Pancreas (tissue), 10 donors: ENCODE data around the gene PDE6C. TPM values are rescaled to one million over a fixed set of nuclear protein-coding genes. Genes with fewer than 3 reads are reported as not detected.

Experiments used
- ATAC-seq, 4 donors: fragments of 200-7000 bp; cut with Tn5 transposase; one replicate each; pipeline versions ENCODE4 v1.8.0 to v1.9.1; 2020; ENCODE audit warnings: mild to moderate bottlenecking in 4 of 4, moderate library complexity in 4 of 4
- DNase-seq, 6 donors: peaks; one replicate each; pipeline ENCODE4 v3.0.0-alpha.2; 2020
- FAIRE-seq: peaks from 2 replicates; lab custom pipeline; 2012; peaks lifted over from hg19 to GRCh38; lab: Jason Lieb, UNC
- H3K27ac ChIP-seq, 4 donors: fragments of 200-600 bp; sonication (generic); 1 replicate in 3 of 4; 2 replicates in 1 of 4; pipeline versions ENCODE4 v1.5.0 to v1.8.0; 2020
- H3K27me3 ChIP-seq, 4 donors: fragments of 200-600 bp; one replicate each; pipeline ENCODE4 v1.8.0; 2021
- H3K36me3 ChIP-seq, 3 donors: fragments of 200-600 bp; sonication (generic) in 1 of 3; one replicate each; pipeline versions ENCODE4 v1.5.0 to v1.8.0; 2020 to 2021
- H3K4me1 ChIP-seq, 3 donors: fragments of 200-600 bp; one replicate each; pipeline ENCODE4 v1.8.0; 2021
- H3K4me3 ChIP-seq, 4 donors: fragments of 200-600 bp; sonication (generic) in 2 of 4; one replicate each; pipeline versions ENCODE4 v1.5.0 to v1.8.0; 2020 to 2021
- H3K9me3 ChIP-seq, 4 donors: fragments of 200-600 bp; one replicate each; pipeline ENCODE4 v1.8.0; 2021
- CTCF ChIP-seq, 4 donors: fragments of 200-600 bp; sonication (generic) in 3 of 4; IDR thresholded peaks; one replicate each; pipeline versions ENCODE4 v1.5.0 to v1.8.0; 2021; ENCODE audit warnings: antibody characterized with exemption in 4 of 4
- WGBS, 2 donors: extraction: QIAGEN DNeasy Blood & Tissue Kit; methylation state at CpG; one replicate each; pipeline ENCODE4 v1.1.7; 2013; 5-methylcytosine and 5-hydroxymethylcytosine counted together
- intact Hi-C, 3 donors: fragments of 100-400 bp; cut with DNase I; formaldehyde crosslinking; loops; one replicate each; pipeline versions ENCODE4 v1.11.1 to v1.14.2; 2022
- polyA plus RNA-seq, 2 donors: library from polyadenylated mRNA; stranded (reverse); fragments of 200-250 nt; gene quantifications; one replicate each; pipeline ENCODE4 v1.2.3, GENCODE V29; 2013
- total RNA-seq, 6 donors: library from RNA; stranded (reverse); fragmentation: NEBNext Ultra II Directional in 4 of 6; extraction: Animal tissue kit (Norgen Biotek cat#: 25700) in 4 of 6; gene quantifications; one replicate each; pipeline versions ENCODE4 v1.2.1 to v1.2.4, GENCODE V29; 2021 to 2023
- donor health status: healthy with polysubstance abuse.
- donor health status: DM: no; HTN: no; CAD: no; lungs with moderate emphysema.
- donor health status: DM: no; HTN: no; CAD: no.
- donor health status: control.
- donor health status: control.
- donor health status: Bipolar disorder and iron deficiency.
- donor health status: DM: yes; HTN: yes; CAD: no.
- donor health status: DM: no; HTN: no; CAD: no.
- donor health status: DM: no; HTN: no; CAD: no.
- donor health status: DM: yes; HTN: yes; CAD: no.

PDE6C gene
- total and polyA plus RNA-seq, 8 donors = not detected

- intact Hi-C loops = no loop called here
- ATAC-seq (peak; percentile 47 to 76 (median 70)), DNase-seq (peak in 3 of 6 donors; percentile 19 to 70 (median 64)), FAIRE-seq (no peak)
- Histone ChIP-seq H3K9me3 (no peaks in the 10 kb centered on the region), H3K27me3 (peaks cover 0 to 9% (median 4%) of the 10 kb centered on the region in 4 donors), H3K27ac (no peak overlapping the region), H3K36me3 (no peaks in the 10 kb centered on the region), H3K4me3 (peak overlapping the region in 3 of 4 donors; percentile 13 to 44 (median 31)), H3K4me1 (peaks cover 0 to 5% (median 0%) of the 10 kb centered on the region in 3 donors)
- 13 to 24% methylated on average over 39 to 60 of the region's 60 CpGs for WGBS, 2 donors
- no peak for TF ChIP-seq CTCF (IDR thresholded peaks at IDR 0.05)
These were observed 11.7 kb upstream of the PDE6C start for GRCh38 chr10:93600446-93601145.

- H3K27ac ChIP-seq = no peak within 1 kb of the TSS
- peak within 1 kb of the TSS; percentile 13 to 44 (median 24) for H3K4me3 ChIP-seq
These were observed 11.1 kb upstream of the PDE6C start, which contains the start of gene RBP4 for GRCh38 chr10:93601146-93601773. RBP4 (minus strand) TSS chr10:93601235; CDS start chr10:93601028, 207 bp downstream.

GRCh38 chr10:93601774-93602162 lies 10.6 kb upstream of the PDE6C start:
- Histone ChIP-seq H3K36me3 (no peaks in the 10 kb centered on the region), H3K27me3 (peaks cover 0 to 9% (median 4%) of the 10 kb centered on the region in 4 donors), H3K27ac (no peak overlapping the region), H3K9me3 (no peaks in the 10 kb centered on the region), H3K4me1 (peaks cover 0 to 5% (median 0%) of the 10 kb centered on the region in 3 donors), H3K4me3 (peak overlapping the region in 2 of 4 donors; percentile 31 to 44)
- no peak for ATAC-seq
- FAIRE-seq = no peak
- WGBS, 2 donors = 9 to 10% methylated on average over 7 of the region's 7 CpGs
- TF ChIP-seq CTCF (IDR thresholded peaks at IDR 0.05) = no peak
- intact Hi-C loops = no loop called here
- no peak for DNase-seq

More at GRCh38 chr10:93601146-93601773, 11.1 kb upstream of the PDE6C start, which contains the start of gene RBP4:
- intact Hi-C loops = no loop called here
- 1% methylated on average over 60 to 63 of the region's 63 CpGs for WGBS, 2 donors
- peaks cover 0 to 5% (median 0%) of the 10 kb centered on the region in 3 donors for H3K4me1 ChIP-seq
- DNase-seq = peak in 4 of 6 donors; percentile 29 to 74 (median 48)
- H3K27me3 ChIP-seq = peaks cover 0 to 9% (median 4%) of the 10 kb centered on the region in 4 donors
- ATAC-seq = peak; percentile 47 to 78 (median 62)
- TF ChIP-seq CTCF (IDR thresholded peaks at IDR 0.05) = no peak
- no peaks in the 10 kb centered on the region for H3K36me3 ChIP-seq
- H3K9me3 ChIP-seq = no peaks in the 10 kb centered on the region
- FAIRE-seq = no peak

GRCh38 chr10:93603023-93603422 lies 9.3 kb upstream of the PDE6C start:
- FAIRE-seq = no peak
- TF ChIP-seq CTCF (IDR thresholded peaks at IDR 0.05) = no peak

More at GRCh38 chr10:93603023-93603422, 9.3 kb upstream of the PDE6C start:
- no peak overlapping the region for H3K27ac ChIP-seq
- DNase-seq (no peak), ATAC-seq (no peak)
- peaks cover 0 to 5% (median 0%) of the 10 kb centered on the region in 3 donors for H3K4me1 ChIP-seq
- H3K9me3 ChIP-seq = no peaks in the 10 kb centered on the region
- H3K27me3 ChIP-seq = peaks cover 0 to 9% (median 4%) of the 10 kb centered on the region in 4 donors
- no peaks in the 10 kb centered on the region for H3K36me3 ChIP-seq
- 86 to 88% methylated on average over 2 of the region's 2 CpGs for WGBS, 2 donors
- intact Hi-C loops = no loop called here
- no peak overlapping the region for H3K4me3 ChIP-seq
